PC-9 (cell line): ENCODE measurements around the gene CSNK1D. TPM values are rescaled to one million over a fixed set of nuclear protein-coding genes. Genes with fewer than 3 reads are reported as not detected.
A peak's percentile ranks its signal among the peaks of the same experiment; 100 is the strongest.

Experiments used
- BruUV-seq: library from RNA; stranded (reverse); fragments of 400-500 nt; replicated peaks from 2 replicates; lab custom pipeline; 2021; lab: Mats Ljungman, UMichigan
- CTCF ChIA-PET: fragments of 300-600 bp; sonication (Branson Sonifier 250); formaldehyde crosslinking; loops from one replicate; lab custom pipeline; 2022; ENCODE audit warnings: antibody characterized with exemption; lab: Charles Lee
- POLR2A ChIA-PET: fragments of 300-600 bp; sonication (Branson Sonifier 250); formaldehyde crosslinking; loops from one replicate; lab custom pipeline; 2022; ENCODE audit warnings: antibody characterized with exemption; ENCODE audit not compliant: unreplicated experiment; lab: Charles Lee
- DNase-seq, 2 experiments: peaks; one replicate each; pipeline versions ENCODE4 v3.0.0 to v3.0.0-alpha.2; 2015 to 2022; ENCODE audit warnings: mixed read lengths in 1 of 2
- H2AFZ ChIP-seq: fragments of 200-600 bp; sonication (generic); 2 replicates; pipeline ENCODE4 v1.8.1; 2017; ENCODE audit warnings: antibody characterized with exemption
- H3F3A ChIP-seq: fragments of 200-600 bp; sonication (generic); 2 replicates; pipeline ENCODE4 v1.8.1; 2017; ENCODE audit warnings: antibody characterized with exemption, mild to moderate bottlenecking, low read depth; ENCODE audit not compliant: insufficient read depth
- H3K27ac ChIP-seq: fragments of 200-600 bp; sonication (generic); 2 replicates; pipeline ENCODE4 v1.6.1; 2016; ENCODE audit warnings: mixed run types
- H3K27me3 ChIP-seq: fragments of 200-600 bp; sonication (generic); 2 replicates; pipeline ENCODE4 v1.6.1; 2016; ENCODE audit warnings: low read depth, mixed run types; ENCODE audit not compliant: insufficient read depth
- H3K36me3 ChIP-seq: fragments of 200-600 bp; sonication (generic); 2 replicates; pipeline ENCODE4 v1.6.1; 2016; ENCODE audit warnings: low read depth, mixed run types
- H3K4me1 ChIP-seq: fragments of 200-600 bp; sonication (generic); replicated peaks from 2 replicates; pipeline ENCODE4 v1.6.1; 2016; ENCODE audit warnings: mixed run types; ENCODE audit not compliant: insufficient read depth
- H3K4me2 ChIP-seq: fragments of 200-600 bp; sonication (generic); 2 replicates; pipeline ENCODE4 v1.6.1; 2017; ENCODE audit warnings: mixed run types
- H3K4me3 ChIP-seq: fragments of 200-600 bp; sonication (generic); 2 replicates; pipeline ENCODE4 v1.6.1; 2016; ENCODE audit warnings: mixed run types
- H3K79me2 ChIP-seq: fragments of 200-600 bp; sonication (generic); 2 replicates; pipeline ENCODE4 v1.6.1; 2017; ENCODE audit warnings: low read depth, mixed run types
- H3K9me2 ChIP-seq: fragments of 200-600 bp; sonication (generic); 2 replicates; pipeline ENCODE4 v1.8.1; 2017; ENCODE audit warnings: mild to moderate bottlenecking; ENCODE audit not compliant: insufficient read depth
- H3K9me3 ChIP-seq: fragments of 200-600 bp; sonication (generic); 2 replicates; pipeline ENCODE4 v1.8.1; 2016; ENCODE audit warnings: low read depth; ENCODE audit not compliant: insufficient read depth
- H4K20me1 ChIP-seq: fragments of 200-600 bp; sonication (generic); 2 replicates; pipeline ENCODE4 v1.8.1; 2017; ENCODE audit not compliant: insufficient read depth
- EZH2 ChIP-seq: fragments of 200-600 bp; sonication (generic); IDR thresholded peaks from 2 replicates; pipeline ENCODE4 v1.8.0; 2017; ENCODE audit warnings: antibody characterized with exemption, low read depth
- intact Hi-C: fragments of 100-400 bp; cut with micrococcal nuclease; formaldehyde crosslinking; loops from one replicate; pipeline ENCODE4 v1.10.0; 2022; ENCODE audit not compliant: unreplicated experiment
- total RNA-seq: library from RNA; stranded (reverse); gene quantifications from 2 replicates; pipeline ENCODE4 v1.2.3, GENCODE V29; 2021
- TF ChIP-seq, protein P1 (sequence below): fragments of 200-600 bp; sonication (generic); conservative IDR thresholded peaks from 2 replicates; pipeline ENCODE4 v1.6.1; 2017; ENCODE audit warnings: mixed run types, antibody characterized with exemption, mild to moderate bottlenecking, moderate library complexity

Gene CSNK1D
- total RNA-seq, 1 experiment from 2014 or later: 181 TPM

DNA sequence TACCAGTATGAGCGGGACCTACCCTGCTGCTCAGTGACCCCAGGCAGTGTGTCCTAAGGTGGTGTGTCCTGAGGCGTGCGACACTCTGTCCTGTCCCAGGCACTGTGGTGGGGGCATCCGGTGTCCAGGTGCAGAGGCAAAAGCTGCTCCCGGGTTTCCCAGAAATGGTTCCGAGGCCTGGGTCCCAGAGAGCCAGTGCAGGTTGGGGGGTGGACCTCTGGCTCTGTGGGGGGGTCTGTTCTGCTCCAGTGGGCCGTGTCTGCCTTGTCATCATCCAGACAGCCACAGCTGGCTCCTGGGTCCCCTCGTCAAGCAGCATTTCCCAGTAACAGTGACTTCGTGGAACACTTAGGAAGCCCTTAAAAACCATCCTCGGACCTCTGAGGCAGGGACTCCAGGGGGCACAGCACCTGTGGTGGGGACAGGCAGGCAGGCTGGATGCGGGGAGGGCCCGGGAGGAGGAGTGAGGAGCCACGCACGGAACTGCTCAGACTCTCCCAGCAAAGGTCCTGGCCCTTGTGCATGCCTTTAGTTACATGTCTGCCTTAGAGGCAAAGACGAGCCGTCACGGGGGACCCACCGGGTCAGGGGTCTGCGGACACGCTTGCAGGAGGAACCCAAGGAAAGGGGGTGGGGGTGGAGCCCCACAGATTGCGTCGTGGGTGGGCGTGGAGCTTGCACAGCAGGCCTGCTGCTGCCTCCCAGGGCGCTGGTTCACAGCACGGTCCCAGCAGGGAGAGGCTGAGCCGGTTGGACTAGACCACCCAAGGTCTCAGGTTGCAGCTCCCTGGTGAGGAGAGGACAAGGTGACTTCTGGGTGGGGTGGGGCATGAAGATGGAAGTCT, 39.1 kb downstream of the CSNK1D start:
- H3K27ac ChIP-seq: no peak overlapping the region
- CTCF ChIA-PET: interaction anchor here (1.1 kb wide), 1 partner anchor 28 kb away, joined by 8 read pairs; no protein-coding TSS in a partner anchor

DNA sequence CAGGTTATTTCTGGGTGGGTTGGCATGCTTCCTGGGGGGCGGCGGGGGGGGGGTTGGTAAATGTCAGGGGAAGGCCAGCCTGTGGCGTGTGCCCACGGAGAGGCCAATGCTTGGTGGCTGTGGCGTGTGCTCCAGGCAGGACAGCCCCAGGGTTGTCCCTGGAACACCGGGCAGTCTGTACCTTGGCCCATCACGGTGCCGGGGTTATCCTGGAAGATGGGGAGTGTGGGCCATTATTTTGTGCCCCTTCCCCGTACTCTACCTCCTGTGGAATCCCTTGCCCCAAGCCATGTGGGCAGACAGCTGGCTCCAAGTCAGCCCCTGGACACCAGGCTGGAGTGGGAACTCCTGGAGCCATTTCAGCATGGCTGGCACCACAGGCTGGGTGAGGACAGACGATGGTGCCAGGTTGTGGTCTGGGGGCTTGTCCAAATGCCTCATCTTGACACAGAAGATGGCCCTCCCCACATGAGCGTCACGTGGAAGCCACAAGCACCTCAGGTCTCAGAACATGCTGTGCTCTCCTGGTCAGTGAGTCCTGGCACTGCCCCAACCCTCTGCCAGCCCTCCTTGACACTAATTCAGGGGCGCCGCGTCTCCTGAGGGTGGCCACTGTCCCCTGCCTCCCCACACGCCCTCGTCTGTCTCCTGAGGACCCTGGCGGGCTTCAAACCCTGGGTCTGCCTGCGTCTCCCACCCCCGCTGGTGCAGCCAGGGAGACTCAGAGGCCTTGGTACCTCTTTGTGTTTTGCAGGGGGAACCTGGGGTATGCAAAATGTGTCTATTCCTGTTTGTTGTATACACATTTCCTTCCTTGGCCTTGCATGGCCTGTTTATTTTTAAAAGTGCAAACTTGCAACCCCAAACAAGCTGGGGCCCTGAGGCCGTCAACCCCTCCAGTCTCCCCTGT, 40.4 kb downstream of the CSNK1D start:
- H3K27me3 ChIP-seq: no peaks in the 10 kb centered on the region
- H4K20me1 ChIP-seq: peaks cover 55% of the 10 kb centered on the region
- no peak overlapping the region for H3K27ac ChIP-seq
- DNase-seq: no peak
- POLR2A ChIA-PET: no interaction called here
- peak overlapping the region; percentile 13; the same call in 1 of the 2 replicates for H3K4me2 ChIP-seq
- peaks cover 64% of the 10 kb centered on the region for H3K79me2 ChIP-seq
- CTCF ChIA-PET: no interaction called here
- H2AFZ ChIP-seq: no peak overlapping the region
- H3K36me3 ChIP-seq: no peaks in the 10 kb centered on the region
- BruUV-seq: no TSS peak
- TF ChIP-seq, protein P1, sequence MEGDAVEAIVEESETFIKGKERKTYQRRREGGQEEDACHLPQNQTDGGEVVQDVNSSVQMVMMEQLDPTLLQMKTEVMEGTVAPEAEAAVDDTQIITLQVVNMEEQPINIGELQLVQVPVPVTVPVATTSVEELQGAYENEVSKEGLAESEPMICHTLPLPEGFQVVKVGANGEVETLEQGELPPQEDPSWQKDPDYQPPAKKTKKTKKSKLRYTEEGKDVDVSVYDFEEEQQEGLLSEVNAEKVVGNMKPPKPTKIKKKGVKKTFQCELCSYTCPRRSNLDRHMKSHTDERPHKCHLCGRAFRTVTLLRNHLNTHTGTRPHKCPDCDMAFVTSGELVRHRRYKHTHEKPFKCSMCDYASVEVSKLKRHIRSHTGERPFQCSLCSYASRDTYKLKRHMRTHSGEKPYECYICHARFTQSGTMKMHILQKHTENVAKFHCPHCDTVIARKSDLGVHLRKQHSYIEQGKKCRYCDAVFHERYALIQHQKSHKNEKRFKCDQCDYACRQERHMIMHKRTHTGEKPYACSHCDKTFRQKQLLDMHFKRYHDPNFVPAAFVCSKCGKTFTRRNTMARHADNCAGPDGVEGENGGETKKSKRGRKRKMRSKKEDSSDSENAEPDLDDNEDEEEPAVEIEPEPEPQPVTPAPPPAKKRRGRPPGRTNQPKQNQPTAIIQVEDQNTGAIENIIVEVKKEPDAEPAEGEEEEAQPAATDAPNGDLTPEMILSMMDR: no peak
- TF ChIP-seq EZH2: no peak
- no peaks in the 10 kb centered on the region for H3K9me3 ChIP-seq
- intact Hi-C loops: loop anchor here (5.0 to 10.0 kb wide), 2 partner anchors 126 to 262 kb away; no protein-coding TSS in a partner anchor
- no peak overlapping the region for H3K4me3 ChIP-seq
- no peaks in the 10 kb centered on the region for H3K9me2 ChIP-seq
- H3F3A ChIP-seq: peaks cover 38% of the 10 kb centered on the region; the same call in 1 of the 2 replicates
- H3K4me1 ChIP-seq: peaks cover 41% of the 10 kb centered on the region

More for the DNA sequence above, 39.1 kb downstream of the CSNK1D start:
- intact Hi-C loops: loop anchor here (5.0 to 10.0 kb wide), 2 partner anchors 127 to 260 kb away; no protein-coding TSS in a partner anchor
- Histone ChIP-seq H4K20me1 (peaks cover 65% of the 10 kb centered on the region), H3K9me3 (no peaks in the 10 kb centered on the region), H3K36me3 (no peaks in the 10 kb centered on the region), H3K4me2 (peak overlapping the region; percentile 67), H2AFZ (no peak overlapping the region), H3K27me3 (no peaks in the 10 kb centered on the region), H3F3A (peaks cover 47% of the 10 kb centered on the region; the same call in 1 of the 2 replicates), H3K79me2 (peaks cover 60% of the 10 kb centered on the region), H3K9me2 (no peaks in the 10 kb centered on the region), H3K4me1 (peaks cover 41% of the 10 kb centered on the region), H3K4me3 (peak overlapping the region; percentile 14; the same call in 1 of the 2 replicates)
- POLR2A ChIA-PET: interaction anchor here (0.6 to 1.1 kb wide), 4 partner anchors 12 to 136 kb away, joined by 3 to 5 read pairs (median 4); no protein-coding TSS in a partner anchor
- TF ChIP-seq, protein P1: no peak
- no peak for TF ChIP-seq EZH2
- peak; percentile 81 to 84 for DNase-seq
- no TSS peak for BruUV-seq

DNA sequence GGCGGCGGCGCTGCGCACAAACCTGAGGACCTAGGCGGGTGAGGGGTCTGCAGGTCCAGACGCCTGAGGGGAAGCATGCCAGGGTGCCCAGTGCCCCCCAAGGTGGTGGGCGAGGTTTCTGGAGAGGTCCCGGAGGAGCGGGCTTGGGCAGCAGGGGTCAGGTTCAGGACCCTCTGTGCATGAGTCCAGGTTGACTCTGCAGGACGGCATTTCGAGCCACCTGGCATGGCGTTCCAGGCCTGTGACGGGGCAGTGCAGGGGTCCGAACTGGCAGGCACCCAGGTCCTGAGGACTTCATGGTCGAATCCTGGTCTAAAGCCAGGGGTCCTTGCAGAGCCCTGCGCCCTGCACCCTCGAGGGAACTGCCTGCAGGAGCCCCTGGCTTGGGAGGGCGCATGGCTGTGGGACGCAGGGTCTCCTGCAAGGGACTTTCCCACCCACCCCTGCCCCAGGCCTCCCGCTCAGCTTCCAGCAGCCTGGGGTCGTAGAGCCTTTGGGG, 41.1 kb downstream of the CSNK1D start:
- H3K4me3 ChIP-seq: peak overlapping the region; percentile 72; the same call in 1 of the 2 replicates
- peak overlapping the region; percentile 79 for H3K4me2 ChIP-seq
- POLR2A ChIA-PET: no interaction called here
- CTCF ChIA-PET: no interaction called here
- H3K27ac ChIP-seq: no peak overlapping the region
- no peaks in the 10 kb centered on the region for H3K9me3 ChIP-seq
- H3K79me2 ChIP-seq: peaks cover 64% of the 10 kb centered on the region
- H3K4me1 ChIP-seq: peaks cover 41% of the 10 kb centered on the region
- H3K9me2 ChIP-seq: no peaks in the 10 kb centered on the region
- no peaks in the 10 kb centered on the region for H3K27me3 ChIP-seq
- H4K20me1 ChIP-seq: peaks cover 50% of the 10 kb centered on the region
- H3F3A ChIP-seq: peaks cover 38% of the 10 kb centered on the region; the same call in 1 of the 2 replicates
- no peak overlapping the region for H2AFZ ChIP-seq
- TF ChIP-seq EZH2: no peak
- TF ChIP-seq, protein P1: no peak
- BruUV-seq: no TSS peak
- no peaks in the 10 kb centered on the region for H3K36me3 ChIP-seq
- DNase-seq: no peak
- intact Hi-C loops: loop anchor here (5.0 to 10.0 kb wide), 2 partner anchors 125 to 262 kb away; no protein-coding TSS in a partner anchor
